Measurements from ENCODE around the gene RASGRP4. TPM values are rescaled to one million over a fixed set of nuclear protein-coding genes. Genes with fewer than 3 reads are reported as not detected.

The RASGRP4 gene
- total RNA-seq, 1 donor from 2014 or later: 13.5 TPM

DNA sequence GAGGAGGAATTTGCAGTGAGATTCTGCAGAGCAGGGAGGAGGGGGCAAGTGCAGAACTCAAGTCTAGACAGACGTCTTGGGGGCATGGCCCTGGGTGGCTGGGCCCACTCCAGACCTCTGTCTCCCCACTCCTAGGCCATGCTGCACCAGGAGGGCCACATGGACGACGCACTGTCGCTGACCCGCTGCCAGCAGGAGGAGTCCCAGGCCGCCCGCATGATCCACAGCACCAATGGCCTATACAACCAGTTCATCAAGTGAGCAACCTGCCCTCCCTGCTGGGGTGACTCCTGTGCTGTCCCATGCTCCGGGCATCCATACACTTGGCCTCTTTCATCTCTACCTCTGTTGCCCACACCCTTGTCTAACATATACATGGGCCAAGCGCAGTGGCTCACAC lies 25.6 kb upstream of the RASGRP4 start:
- no peak for ATAC-seq
- H3K4me3 ChIP-seq: no peak overlapping the region
- no peaks in the 10 kb centered on the region for H3K27me3 ChIP-seq (ENCODE audit: low read depth)
- intact Hi-C loops (cut with DNase I): no loop called here
- H3K36me3 ChIP-seq: no peaks in the 10 kb centered on the region
- DNase-seq: no peak
- TF ChIP-seq, protein P1, sequence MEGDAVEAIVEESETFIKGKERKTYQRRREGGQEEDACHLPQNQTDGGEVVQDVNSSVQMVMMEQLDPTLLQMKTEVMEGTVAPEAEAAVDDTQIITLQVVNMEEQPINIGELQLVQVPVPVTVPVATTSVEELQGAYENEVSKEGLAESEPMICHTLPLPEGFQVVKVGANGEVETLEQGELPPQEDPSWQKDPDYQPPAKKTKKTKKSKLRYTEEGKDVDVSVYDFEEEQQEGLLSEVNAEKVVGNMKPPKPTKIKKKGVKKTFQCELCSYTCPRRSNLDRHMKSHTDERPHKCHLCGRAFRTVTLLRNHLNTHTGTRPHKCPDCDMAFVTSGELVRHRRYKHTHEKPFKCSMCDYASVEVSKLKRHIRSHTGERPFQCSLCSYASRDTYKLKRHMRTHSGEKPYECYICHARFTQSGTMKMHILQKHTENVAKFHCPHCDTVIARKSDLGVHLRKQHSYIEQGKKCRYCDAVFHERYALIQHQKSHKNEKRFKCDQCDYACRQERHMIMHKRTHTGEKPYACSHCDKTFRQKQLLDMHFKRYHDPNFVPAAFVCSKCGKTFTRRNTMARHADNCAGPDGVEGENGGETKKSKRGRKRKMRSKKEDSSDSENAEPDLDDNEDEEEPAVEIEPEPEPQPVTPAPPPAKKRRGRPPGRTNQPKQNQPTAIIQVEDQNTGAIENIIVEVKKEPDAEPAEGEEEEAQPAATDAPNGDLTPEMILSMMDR (IDR thresholded peaks at IDR 0.05): no peak
- H3K4me1 ChIP-seq: no peaks in the 10 kb centered on the region
- H3K9me3 ChIP-seq: no peaks in the 10 kb centered on the region
- no peak overlapping the region for H3K27ac ChIP-seq

DNA sequence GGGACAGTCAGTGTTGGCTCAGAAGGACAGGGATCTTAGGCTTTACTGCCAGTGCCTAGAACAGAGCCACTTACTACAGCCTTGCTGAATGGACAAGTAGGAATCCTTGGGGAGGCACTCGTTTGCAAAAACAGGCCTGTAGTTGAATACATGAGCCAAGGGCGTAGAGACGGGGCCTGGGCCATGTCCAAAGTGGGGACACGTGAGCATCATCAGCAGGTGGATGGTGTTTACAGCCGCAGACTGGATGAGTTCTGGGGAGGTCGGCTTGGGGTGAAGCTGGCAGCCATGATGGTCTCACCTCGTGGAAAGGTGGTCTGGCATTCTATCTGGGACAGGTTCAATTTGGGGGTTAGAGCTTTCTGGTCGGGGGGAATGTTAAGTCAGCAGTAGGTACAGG lies 25.0 kb upstream of the RASGRP4 start:
- no peaks in the 10 kb centered on the region for H3K27me3 ChIP-seq (ENCODE audit: low read depth)
- intact Hi-C loops (cut with DNase I): no loop called here
- TF ChIP-seq, protein P1 (IDR thresholded peaks at IDR 0.05): no peak
- H3K4me3 ChIP-seq: no peak overlapping the region
- no peak overlapping the region for H3K27ac ChIP-seq
- H3K36me3 ChIP-seq: no peaks in the 10 kb centered on the region
- H3K4me1 ChIP-seq: no peaks in the 10 kb centered on the region
- DNase-seq (no peak), ATAC-seq (no peak)
- H3K9me3 ChIP-seq: no peaks in the 10 kb centered on the region

DNA sequence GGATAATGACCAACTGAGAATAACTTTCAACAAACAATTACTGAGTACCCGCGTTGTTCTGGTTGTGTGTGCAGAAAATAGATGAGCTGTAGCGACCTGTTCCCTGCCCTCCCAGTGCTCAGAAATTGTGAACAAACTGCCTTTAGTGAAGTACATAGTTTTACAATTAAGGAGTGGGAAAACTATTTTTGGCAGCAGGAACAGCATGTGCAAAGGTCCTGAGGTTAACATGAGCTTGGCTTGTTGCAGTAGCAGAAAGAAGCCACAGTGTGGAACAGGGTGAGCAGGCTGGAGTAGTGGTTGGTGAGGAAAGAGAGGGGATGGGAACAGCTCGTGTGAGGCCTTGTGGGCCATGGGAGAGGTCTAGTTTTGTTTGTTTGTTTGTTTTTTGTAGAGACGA lies 23.5 kb upstream of the RASGRP4 start:
- no peak overlapping the region for H3K27ac ChIP-seq
- no peak overlapping the region for H3K4me3 ChIP-seq
- DNase-seq: no peak
- H3K27me3 ChIP-seq (ENCODE audit: low read depth): no peaks in the 10 kb centered on the region
- H3K4me1 ChIP-seq: no peaks in the 10 kb centered on the region
- no peak for ATAC-seq
- H3K36me3 ChIP-seq: no peaks in the 10 kb centered on the region
- TF ChIP-seq, protein P1 (IDR thresholded peaks at IDR 0.05): no peak
- intact Hi-C loops (cut with DNase I): no loop called here
- no peaks in the 10 kb centered on the region for H3K9me3 ChIP-seq

DNA sequence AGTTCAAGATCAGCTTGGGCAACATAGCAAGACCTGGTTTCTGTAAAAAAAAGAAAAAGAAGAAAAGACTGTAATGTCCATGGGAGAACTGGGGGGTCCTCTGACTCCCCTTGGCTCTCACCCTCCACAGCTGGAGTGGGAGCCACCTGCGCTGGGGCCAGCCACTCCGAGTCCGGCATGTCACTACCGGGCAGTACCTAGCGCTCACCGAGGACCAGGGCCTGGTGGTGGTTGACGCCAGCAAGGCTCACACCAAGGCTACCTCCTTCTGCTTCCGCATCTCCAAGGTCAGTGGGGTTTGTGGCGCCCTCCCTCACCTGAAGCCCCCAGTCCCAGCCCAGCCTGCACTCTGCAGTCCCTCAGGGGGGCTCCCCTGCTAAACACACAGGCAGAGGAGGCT lies 22.2 kb upstream of the RASGRP4 start:
- TF ChIP-seq, protein P1 (IDR thresholded peaks at IDR 0.05): no peak
- ATAC-seq (no peak), DNase-seq (no peak)
- intact Hi-C loops (cut with DNase I): no loop called here
- Histone ChIP-seq H3K4me3 (no peak overlapping the region), H3K36me3 (no peaks in the 10 kb centered on the region), H3K9me3 (no peaks in the 10 kb centered on the region), H3K27me3 (ENCODE audit: low read depth) (no peaks in the 10 kb centered on the region), H3K27ac (no peak overlapping the region), H3K4me1 (no peaks in the 10 kb centered on the region)

DNA sequence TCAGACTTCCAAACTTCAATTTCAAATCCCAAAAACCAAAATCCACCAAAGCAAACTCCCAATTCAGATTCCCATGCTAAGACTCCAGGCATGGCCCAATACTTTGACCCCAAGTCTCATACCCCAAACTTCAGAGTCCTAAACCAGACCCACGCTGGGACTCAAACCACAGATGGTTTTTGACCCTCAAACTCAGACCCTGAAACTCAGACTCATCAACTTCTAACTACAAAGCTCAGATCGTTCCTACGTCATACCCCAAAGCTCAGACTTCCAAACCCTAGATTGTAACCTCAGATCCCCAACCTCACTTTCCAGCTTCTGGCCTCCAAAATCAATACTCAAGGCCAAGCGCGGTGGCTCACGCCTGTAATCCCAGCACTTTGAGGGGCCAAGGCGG lies 19.3 kb upstream of the RASGRP4 start:
- Histone ChIP-seq H3K4me1 (no peaks in the 10 kb centered on the region), H3K4me3 (no peak overlapping the region), H3K36me3 (no peaks in the 10 kb centered on the region), H3K27ac (no peak overlapping the region), H3K9me3 (no peaks in the 10 kb centered on the region), H3K27me3 (ENCODE audit: low read depth) (peaks cover 9% of the 10 kb centered on the region)
- DNase-seq (no peak), ATAC-seq (no peak)
- TF ChIP-seq, protein P1 (IDR thresholded peaks at IDR 0.05): no peak
- intact Hi-C loops (cut with DNase I): no loop called here

DNA sequence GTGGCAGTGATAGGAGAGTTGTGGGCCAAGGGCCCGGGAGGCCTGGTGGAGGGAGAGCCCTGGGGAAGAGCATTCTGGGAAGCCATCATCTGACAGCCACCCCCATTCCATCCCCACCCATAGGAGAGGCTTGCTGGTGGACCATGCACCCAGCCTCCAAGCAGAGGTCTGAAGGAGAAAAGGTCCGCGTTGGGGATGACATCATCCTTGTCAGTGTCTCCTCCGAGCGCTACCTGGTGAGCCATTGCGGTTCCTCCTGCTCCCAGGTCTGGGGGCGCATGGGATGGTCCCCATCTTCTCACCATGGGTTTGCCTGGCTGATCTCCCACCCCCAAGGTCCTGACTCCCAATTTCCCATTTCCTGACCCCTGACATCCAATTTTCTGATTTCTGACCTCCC lies 18.0 kb upstream of the RASGRP4 start:
- Histone ChIP-seq H3K27ac (no peak overlapping the region), H3K9me3 (no peaks in the 10 kb centered on the region), H3K36me3 (no peaks in the 10 kb centered on the region), H3K4me1 (no peaks in the 10 kb centered on the region), H3K4me3 (no peak overlapping the region), H3K27me3 (ENCODE audit: low read depth) (peaks cover 9% of the 10 kb centered on the region)
- intact Hi-C loops (cut with DNase I): no loop called here
- DNase-seq: no peak
- no peak for ATAC-seq
- TF ChIP-seq, protein P1 (IDR thresholded peaks at IDR 0.05): no peak

Measured in lower lobe of right lung (tissue), 2 donors.